AG04449 (cell line): ENCODE results near the gene ZRSR2.
"Not testable (repeated sequence)": the region's sequence is repeated elsewhere in the genome, so short reads cannot be mapped to it uniquely, and the experiment has no call there.

Source experiments
- CTCF ChIA-PET: fragments of 350-600 bp; formaldehyde crosslinking; extraction: SDS; loops from one replicate; lab custom pipeline; 2021; ENCODE audit warnings: antibody characterized with exemption; lab: Yijun Ruan, JAX
- POLR2A ChIA-PET: fragments of 400-600, 350-600 bp; formaldehyde crosslinking; extraction: SDS; loops from one replicate; lab custom pipeline; 2020; ENCODE audit warnings: antibody characterized with exemption, inconsistent platforms; lab: Yijun Ruan, JAX
- DNase-seq: peaks from one replicate; pipeline ENCODE4 v3.0.0-alpha.2; 2010; ENCODE audit warnings: low read depth, low spot score
- H3K4me3 ChIP-seq: 2 replicates; pipeline ENCODE4 v1.5.1; 2011; ENCODE audit warnings: low read depth, mild to moderate bottlenecking, control low read depth, low read length
- TF ChIP-seq, protein P1 (sequence below): IDR thresholded peaks from one replicate; pipeline ENCODE4 v1.5.1; 2011; ENCODE audit warnings: mild to moderate bottlenecking, moderate library complexity, low read length, control low read depth, inconsistent platforms; ENCODE audit not compliant: insufficient read depth; ENCODE audit errors: missing control alignments

ZRSR2 gene

DNA sequence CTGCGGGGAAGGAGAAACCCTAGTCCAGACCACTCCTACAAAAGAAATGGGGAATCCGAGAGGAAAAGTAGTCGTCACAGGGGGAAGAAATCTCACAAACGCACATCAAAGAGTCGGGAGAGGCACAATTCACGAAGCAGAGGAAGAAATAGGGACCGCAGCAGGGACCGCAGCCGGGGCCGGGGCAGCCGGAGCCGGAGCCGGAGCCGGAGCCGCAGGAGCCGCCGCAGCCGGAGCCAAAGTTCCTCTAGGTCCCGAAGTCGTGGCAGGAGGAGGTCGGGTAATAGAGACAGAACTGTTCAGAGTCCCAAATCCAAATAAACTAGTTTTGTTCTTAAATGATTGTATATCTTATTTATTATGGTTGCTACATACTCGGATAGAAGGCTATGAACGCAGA, 32.6 kb downstream of the ZRSR2 start:
- H3K4me3 ChIP-seq = no peak overlapping the region
- ChIA-PET POLR2A (no interaction called here), CTCF (no interaction called here)
- DNase-seq = no peak
- TF ChIP-seq, protein P1, sequence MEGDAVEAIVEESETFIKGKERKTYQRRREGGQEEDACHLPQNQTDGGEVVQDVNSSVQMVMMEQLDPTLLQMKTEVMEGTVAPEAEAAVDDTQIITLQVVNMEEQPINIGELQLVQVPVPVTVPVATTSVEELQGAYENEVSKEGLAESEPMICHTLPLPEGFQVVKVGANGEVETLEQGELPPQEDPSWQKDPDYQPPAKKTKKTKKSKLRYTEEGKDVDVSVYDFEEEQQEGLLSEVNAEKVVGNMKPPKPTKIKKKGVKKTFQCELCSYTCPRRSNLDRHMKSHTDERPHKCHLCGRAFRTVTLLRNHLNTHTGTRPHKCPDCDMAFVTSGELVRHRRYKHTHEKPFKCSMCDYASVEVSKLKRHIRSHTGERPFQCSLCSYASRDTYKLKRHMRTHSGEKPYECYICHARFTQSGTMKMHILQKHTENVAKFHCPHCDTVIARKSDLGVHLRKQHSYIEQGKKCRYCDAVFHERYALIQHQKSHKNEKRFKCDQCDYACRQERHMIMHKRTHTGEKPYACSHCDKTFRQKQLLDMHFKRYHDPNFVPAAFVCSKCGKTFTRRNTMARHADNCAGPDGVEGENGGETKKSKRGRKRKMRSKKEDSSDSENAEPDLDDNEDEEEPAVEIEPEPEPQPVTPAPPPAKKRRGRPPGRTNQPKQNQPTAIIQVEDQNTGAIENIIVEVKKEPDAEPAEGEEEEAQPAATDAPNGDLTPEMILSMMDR = no peak

DNA sequence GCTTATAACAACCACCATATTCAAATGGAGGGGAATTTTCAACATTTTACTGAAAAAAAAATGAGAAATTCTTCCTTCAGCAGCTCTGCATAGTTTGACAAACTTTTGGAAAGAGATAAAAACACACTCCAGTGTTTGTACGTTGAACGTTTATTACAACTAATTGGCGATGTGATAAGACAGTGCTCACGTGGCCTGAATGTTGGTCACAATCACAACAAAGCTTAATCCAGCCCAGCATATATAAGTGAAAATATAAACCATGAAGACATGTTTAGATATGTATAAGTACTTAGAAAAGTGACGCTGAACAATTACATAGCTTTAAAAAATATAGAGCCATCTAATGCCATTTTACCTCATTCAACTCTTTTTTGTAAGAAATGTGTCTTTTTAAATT, 35.7 kb downstream of the ZRSR2 start:
- no peak overlapping the region for H3K4me3 ChIP-seq
- ChIA-PET POLR2A (no interaction called here), CTCF (no interaction called here)
- TF ChIP-seq, protein P1 = no peak
- DNase-seq = no peak

DNA sequence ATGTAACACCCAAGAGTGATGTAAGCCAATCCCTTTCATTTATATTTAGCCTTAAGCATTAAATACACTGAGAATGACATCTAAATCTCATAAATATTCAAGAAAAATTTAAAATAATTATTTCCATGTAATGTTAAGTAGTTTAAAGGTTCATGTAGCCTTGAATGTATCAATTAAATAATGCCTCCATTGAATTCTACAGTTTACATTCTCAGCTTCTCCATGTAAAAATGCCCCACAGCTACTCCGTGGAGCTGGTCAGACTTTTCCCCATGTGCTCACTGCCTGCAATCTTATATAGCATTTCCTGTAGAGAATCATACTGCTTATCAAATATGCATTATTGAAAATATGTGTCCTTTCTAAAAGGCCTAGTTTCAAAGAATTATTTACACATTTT, 38.9 kb downstream of the ZRSR2 start:
- DNase-seq = no peak
- ChIA-PET CTCF (no interaction called here), POLR2A (no interaction called here)
- TF ChIP-seq, protein P1 = no peak
- H3K4me3 ChIP-seq = no peak overlapping the region

DNA sequence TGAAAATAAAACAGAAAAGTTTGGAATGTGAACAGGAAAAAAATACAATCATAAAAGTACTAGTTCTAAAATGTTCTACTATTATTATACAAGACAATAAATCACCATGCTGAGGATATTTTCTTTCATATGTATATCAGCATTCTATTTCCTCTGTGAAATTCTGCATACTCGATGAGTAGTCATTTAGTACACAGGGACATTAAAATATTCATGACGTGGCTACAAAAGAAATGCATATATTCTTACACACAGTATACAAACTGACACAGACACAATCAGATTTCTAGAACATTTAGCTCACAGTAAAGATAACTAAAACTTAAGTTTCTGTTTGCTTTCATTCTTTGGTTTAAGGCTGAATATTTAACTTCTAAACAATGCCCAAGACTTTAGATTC, 41.1 kb downstream of the ZRSR2 start:
- H3K4me3 ChIP-seq, DNase-seq, CTCF ChIA-PET, POLR2A ChIA-PET: not testable (repeated sequence)

DNA sequence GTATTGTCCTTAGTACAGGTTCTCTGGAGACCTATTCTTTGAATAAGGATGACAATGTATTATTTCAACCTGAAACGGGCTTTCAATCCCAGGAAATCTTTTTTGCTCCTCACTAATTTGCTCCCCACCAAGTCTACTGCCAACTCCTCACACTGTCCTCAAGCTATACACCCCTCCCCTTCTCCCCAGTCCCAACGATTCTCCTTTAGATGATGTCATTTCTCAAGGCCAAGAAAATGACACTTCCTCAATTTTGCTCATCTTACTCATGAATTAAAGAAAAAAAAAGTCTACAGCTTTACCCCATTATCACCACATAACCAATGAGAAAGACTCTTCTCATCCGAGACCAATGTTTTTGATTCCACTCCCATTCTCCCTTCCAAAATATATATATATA, 43.8 kb downstream of the ZRSR2 start:
- DNase-seq = no peak
- TF ChIP-seq, protein P1 = no peak
- H3K4me3 ChIP-seq = no peak overlapping the region
- POLR2A ChIA-PET = no interaction called here
- CTCF ChIA-PET = interaction anchor here (1.0 kb wide), 1 partner anchor 100 kb away, joined by 3 read pairs; no protein-coding TSS in a partner anchor

DNA sequence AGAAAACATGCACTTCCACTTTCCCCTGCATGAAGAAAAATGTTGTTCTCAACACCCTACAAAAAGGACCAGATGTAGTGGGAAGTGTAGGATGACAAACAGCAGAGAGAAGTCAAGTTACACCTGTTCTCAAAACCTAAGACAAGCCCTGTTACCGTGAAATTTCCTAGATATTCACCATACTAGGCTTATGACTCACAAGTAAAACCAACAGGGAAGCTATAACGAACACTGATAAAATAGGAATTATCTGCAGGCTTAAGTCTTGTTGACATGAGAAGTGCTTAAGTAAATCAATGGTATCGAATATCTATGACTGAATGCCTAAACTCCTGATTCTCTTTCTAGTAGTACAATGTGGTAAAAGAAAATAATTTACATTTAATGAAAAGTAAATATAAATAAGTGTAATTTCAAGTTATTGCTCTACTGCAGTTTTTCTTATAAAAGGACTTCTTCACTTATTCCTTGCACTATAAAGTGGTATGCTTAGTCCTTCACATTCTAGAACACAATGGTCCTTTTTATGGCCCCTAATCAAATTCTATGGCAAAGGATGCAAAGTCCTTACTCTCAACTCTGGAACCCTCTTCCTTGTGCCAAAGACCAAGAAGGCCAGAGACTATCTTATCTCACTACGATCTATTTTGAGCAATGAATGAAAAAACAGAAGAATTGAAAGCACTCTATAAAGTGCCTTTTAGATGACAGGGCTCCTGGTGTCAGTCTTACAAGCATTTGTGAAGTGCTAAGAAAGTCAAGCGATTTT, 44.7 kb downstream of the ZRSR2 start:
- TF ChIP-seq, protein P1 = no peak
- H3K4me3 ChIP-seq = no peak overlapping the region
- ChIA-PET POLR2A (no interaction called here), CTCF (no interaction called here)
- no peak for DNase-seq

GRCh38 chrX:15838017-15838416, 47.7 kb downstream of the ZRSR2 start:
- H3K4me3 ChIP-seq = no peak overlapping the region
- CTCF ChIA-PET = no interaction called here
- DNase-seq = no peak
- POLR2A ChIA-PET = no interaction called here
- TF ChIP-seq, protein P1 = no peak
